ENCODE results near the gene C14orf180. TPM values are rescaled to one million over a fixed set of nuclear protein-coding genes. Genes with fewer than 3 reads are reported as not detected.

C14orf180 gene
- under 1 TPM in 2 of 4 donors, not detected in 2; 0.10 to 0.27 TPM for polyA plus RNA-seq (ENCODE audit: insufficient read length in 4 of 4)

GRCh38 chr14:104579507-104579906 lies at the start of gene C14orf180:
Gene C14orf180, plus strand, starts transcription at chr14:104579764. Its CDS starts 6,667 bp downstream, at chr14:104586431.
- DNase-seq (ENCODE audit: low read depth in 4 of 4, low spot score in 3 of 4): no peak

- no peak for DNase-seq (ENCODE audit: low read depth in 4 of 4, low spot score in 3 of 4)
Observed at GRCh38 chr14:104530646-104531045, 48.9 kb upstream of the C14orf180 start.

GRCh38 chr14:104531421-104532190 lies 48.0 kb upstream of the C14orf180 start:
- no peak for DNase-seq (ENCODE audit: low read depth in 4 of 4, low spot score in 3 of 4)

GRCh38 chr14:104532191-104532555 lies 47.4 kb upstream of the C14orf180 start:
- DNase-seq (ENCODE audit: low read depth in 4 of 4, low spot score in 3 of 4): no peak

- no peak for DNase-seq (ENCODE audit: low read depth in 4 of 4, low spot score in 3 of 4)
Observed at GRCh38 chr14:104534036-104534435, 45.5 kb upstream of the C14orf180 start.

- DNase-seq (ENCODE audit: low read depth in 4 of 4, low spot score in 3 of 4): no peak
Observed at GRCh38 chr14:104536942-104537612, 42.5 kb upstream of the C14orf180 start.

- no peak for DNase-seq (ENCODE audit: low read depth in 4 of 4, low spot score in 3 of 4)
Observed at GRCh38 chr14:104537613-104537988, 42.0 kb upstream of the C14orf180 start.

- DNase-seq (ENCODE audit: low read depth in 4 of 4, low spot score in 3 of 4): no peak
Observed at GRCh38 chr14:104541905-104542465, 37.6 kb upstream of the C14orf180 start.

GRCh38 chr14:104542871-104543830 lies 36.4 kb upstream of the C14orf180 start:
- DNase-seq (ENCODE audit: low read depth in 4 of 4, low spot score in 3 of 4): no peak

- DNase-seq (ENCODE audit: low read depth in 4 of 4, low spot score in 3 of 4): no peak
Observed at GRCh38 chr14:104544362-104544961, 35.1 kb upstream of the C14orf180 start.

- no peak for DNase-seq (ENCODE audit: low read depth in 4 of 4, low spot score in 3 of 4)
Observed at GRCh38 chr14:104545151-104545941, 34.2 kb upstream of the C14orf180 start.

GRCh38 chr14:104545942-104546501 lies 33.5 kb upstream of the C14orf180 start:
- no peak for DNase-seq (ENCODE audit: low read depth in 4 of 4, low spot score in 3 of 4)

- no peak for DNase-seq (ENCODE audit: low read depth in 4 of 4, low spot score in 3 of 4)
Observed at GRCh38 chr14:104546591-104547309, 32.8 kb upstream of the C14orf180 start.

GRCh38 chr14:104547310-104547997 lies 32.1 kb upstream of the C14orf180 start:
- no peak for DNase-seq (ENCODE audit: low read depth in 4 of 4, low spot score in 3 of 4)

GRCh38 chr14:104547998-104548700 lies 31.4 kb upstream of the C14orf180 start:
- DNase-seq (ENCODE audit: low read depth in 4 of 4, low spot score in 3 of 4): no peak

GRCh38 chr14:104548802-104549535 lies 30.6 kb upstream of the C14orf180 start:
- DNase-seq (ENCODE audit: low read depth in 4 of 4, low spot score in 3 of 4): no peak

Measured in left renal pelvis (tissue), 4 donors.